Measurements from ENCODE around the gene CDK5.

CDK5 gene

DNA sequence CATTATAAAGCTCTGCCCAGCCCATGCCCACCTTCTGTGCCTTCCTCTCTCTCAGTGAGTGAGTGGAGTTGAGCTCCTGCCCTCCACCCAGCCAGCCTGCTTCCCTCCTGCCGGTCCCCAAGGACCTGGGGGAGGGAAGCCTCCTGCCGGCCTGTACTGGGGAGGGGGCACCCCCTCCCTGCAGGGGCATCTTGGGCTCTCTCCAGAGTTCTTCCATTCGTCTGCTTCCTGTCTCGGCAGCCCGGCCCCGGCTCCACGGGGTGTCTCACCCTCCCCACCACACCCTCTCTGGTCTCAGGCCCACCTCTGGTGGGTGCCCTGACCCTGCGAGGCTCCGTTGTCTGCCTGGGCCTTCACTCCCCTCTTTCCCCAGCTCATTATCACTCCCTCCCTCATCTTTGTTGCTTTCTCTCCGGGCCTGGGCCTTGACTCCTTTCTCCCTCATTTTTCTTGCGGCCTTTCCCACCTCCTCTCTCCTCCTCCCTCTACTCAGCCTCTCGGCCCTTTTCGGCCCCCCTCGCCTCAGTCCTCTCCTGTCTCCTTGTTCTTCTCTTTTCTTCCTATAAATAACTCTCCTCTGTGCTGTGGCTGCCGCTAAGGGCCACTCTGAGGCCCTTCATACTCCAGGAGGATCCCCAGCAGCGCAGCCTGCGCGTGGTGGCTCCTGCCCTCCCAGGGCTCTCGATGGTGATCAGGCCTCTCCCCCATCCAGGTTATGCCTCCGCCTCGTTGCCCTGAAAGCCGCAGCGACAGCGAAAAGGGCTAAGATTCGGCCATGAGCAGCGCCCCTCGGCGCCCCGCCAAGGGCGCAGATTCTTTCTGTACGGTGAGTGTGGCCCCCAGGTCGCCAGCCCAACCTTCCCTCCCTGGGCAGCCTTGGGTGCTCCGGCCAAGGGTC is 3.8 kb upstream of the CDK5 start:
- no peak overlapping the region for H3K4me3 ChIP-seq (ENCODE audit: low read length)
- DNase-seq (ENCODE audit: low read depth, low spot score), result no peak

DNA sequence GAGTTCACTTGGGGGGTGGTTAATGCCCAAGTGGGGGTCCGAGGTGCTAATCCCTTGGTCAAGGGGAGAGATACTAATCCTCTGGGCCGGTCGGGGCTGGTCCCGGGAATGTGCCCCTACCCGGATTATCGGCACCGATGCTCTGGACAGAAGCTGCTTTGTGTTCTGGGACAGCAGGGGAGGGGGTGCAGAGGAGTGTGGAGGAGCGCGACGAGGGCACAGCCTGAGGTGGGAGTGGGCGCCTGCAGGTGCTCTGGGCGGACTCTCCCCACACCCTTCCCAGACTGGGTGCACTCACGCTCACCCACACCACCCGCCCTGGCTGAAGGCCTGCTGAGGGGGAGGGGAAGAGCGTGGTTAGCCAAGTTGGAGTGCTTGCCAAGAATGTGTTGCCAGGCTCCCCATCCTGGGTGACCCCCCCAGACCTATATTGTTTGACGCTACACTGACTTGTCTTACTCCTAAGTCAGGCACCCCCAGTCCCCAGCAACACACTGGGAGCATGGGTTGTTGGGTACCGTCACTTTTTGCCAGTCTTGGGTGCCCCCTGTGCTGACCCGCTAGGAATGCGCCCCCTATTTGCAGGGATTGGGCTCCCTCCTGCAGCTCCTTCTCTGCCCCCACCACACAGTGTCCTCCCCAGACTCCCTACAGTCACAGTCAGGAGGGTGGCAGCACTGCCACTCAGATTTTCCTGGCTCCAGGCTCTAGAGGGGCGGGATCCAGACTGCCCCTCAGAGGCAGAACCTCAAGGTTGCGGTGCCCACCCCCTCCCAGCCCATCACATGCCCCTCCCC is 2.9 kb upstream of the CDK5 start:
- DNase-seq (ENCODE audit: low read depth, low spot score), result no peak
- H3K4me3 ChIP-seq (ENCODE audit: low read length), result peak overlapping the region; percentile 81

DNA sequence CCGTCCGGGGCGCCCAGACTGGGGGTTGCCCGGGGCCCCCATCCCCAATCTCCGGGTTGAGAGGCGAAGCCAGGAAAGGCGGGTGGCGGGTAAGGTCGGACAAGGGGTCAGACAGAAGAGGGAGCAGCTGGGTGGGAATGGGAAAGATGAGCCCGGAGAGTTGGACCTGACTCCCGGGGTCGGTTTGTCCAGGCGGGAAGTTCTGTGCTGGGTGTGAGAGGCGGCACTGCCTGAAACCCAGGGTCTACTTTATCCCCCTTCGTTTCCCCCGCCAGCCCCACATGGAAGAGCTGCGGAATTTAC is 2.4 kb upstream of the CDK5 start:
- peak overlapping the region; percentile 81 for H3K4me3 ChIP-seq (ENCODE audit: low read length)
- DNase-seq (ENCODE audit: low read depth, low spot score), result no peak

DNA sequence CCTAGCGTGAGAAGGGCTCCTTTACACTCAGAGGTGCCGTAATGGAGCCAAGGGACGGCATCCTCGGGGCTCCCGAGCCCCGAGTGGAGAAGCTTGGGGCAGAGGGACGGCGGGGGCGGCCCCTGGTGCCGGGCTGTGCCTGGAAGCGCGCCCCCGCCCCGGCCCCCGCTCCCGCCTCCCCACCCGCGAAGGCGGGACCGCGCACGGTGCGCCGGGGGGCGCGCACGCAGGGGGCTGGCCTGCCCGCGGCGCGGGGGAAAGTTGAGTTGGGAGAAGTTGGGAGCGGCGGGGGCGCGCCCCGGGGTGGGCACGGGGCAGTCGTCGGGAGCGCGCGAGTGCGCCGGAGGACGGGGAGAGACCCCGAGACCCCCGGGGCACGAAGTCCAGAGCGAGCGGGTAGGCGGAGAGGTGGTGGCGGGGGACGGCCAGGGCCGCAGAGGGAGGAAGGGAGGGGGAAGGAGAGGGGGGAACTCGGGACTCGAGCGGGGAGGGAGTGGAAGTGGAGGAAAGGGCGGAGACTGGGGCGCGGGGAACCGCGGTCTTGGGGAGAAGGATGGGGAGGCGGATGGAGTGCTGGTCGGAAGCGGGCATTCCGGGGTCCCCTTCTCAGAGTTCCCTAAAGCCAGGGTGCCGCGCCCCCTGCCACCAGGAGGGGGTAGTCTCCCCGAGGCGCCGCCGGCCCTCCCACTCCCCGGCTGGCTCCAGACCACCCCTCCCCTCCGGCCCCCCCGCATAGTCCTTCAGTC is 1.8 kb upstream of the CDK5 start, which contains the start of gene SLC4A2:
Gene SLC4A2, plus strand, starts transcription at position 223 of the 746 bp plus-strand sequence. CDS start 2,399 bp downstream, outside the sequence.
- peak; percentile 57 for DNase-seq (ENCODE audit: low read depth, low spot score)
- peak within 1 kb of the TSS; percentile 91 for H3K4me3 ChIP-seq (ENCODE audit: low read length)

DNA sequence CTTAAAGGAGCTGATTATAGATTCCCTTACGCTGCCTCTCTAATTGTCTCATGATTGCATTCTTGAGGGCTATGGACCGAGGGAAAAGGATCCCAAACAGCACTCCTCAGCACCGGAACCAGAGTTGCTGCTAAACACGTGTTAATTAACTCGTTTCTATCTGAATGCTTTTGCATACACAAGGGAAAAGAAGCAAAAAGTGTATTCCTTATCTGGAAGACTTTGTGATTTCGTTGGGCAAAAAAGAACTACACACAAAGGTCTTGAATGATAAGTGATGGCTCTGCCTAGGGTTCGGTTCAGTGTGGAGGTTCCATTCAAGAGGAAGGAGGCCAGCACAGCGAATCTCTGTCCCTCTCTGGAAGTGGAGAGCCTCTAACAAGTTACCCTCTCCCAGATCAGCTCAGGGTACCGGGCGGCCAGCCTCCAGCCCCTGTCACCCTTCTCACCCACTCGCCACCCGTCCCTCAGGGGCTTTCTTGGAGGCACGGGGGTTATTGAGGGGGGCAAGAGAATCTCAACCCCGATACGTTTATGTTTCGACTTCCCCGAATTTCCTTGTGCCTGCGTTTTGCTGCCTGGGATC is 1.2 kb upstream of the CDK5 start:
- H3K4me3 ChIP-seq (ENCODE audit: low read length), result peak overlapping the region; percentile 91
- DNase-seq (ENCODE audit: low read depth, low spot score), result no peak

DNA sequence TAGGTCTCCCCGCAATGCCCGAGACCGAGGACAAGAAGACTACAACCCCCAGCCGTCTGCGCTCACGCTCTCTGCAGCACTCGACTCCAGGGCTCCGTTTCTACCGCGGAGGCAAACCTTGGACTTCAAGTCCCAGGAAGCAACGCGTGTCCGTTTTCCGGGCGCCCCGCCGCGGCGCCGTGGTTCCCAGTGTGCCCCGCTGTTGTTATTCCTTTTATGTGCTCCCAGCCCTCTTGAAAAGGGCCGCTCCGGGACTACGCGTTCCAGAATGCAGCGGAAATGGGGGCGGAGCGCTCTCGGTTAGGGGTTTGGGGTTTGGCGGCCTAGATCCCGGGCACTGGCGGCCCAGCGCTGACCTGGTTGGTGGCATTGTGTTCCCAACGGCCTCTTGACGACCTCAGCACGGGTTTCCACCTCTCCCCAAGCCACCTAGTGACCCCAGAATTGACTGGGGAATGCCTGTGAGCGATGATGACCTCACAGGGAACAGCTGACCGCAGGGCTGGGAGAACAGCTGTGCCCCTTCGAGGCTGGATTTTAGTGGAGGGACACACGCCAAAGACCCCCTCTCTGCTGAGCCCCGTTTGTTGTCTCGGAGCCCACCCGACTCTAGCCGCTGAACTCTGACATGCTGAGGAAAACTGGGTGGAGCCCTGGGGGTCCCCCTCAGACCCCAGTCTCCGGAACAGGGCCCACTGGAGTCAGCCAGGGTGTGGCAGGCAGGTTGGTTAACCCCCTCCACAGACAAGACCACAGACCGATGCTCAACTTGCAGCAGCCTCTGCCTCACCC is 488 bp upstream of the CDK5 start:
- H3K4me3 ChIP-seq (ENCODE audit: low read length), result peak overlapping the region; percentile 91

DNA sequence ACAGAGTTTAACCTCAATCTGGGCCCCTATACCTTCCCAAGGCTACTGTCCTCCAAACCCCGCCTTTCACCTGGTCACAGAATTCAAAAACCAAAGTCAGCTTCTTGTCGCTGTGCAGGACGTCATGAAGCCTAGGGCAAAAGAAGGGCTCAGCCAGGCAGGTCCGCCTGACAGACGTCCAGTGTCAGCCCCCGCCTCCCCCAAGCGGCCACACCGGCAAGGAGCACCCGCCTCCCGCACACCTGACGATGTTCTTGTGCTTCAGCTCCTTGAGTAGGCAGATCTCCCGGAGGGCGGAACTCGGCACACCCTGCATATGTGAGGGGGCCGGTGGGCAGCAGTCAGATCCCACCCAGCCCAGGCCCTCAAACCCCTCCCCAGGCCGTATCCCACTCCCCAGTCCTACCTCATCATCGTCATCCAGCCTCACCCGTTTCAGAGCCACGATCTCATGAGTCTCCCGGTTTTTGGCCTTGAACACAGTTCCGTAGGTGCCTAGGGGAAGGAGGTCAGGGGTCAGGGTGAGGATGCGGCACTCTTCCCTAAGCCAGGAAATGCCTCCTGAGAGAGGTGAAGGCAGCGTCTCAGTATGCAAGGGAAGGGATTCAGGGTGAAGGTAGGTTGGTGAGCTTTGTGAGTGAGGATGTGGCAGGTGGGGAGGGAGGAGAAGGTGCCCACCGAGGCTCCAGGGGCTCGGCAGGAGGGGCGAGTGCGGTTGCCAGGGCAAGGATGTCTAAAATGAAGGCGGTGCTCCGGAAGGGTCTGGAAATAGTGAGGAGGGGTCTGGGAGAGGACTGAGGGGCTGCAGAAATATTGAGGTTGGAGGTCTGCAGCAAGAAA is 811 bp downstream of the CDK5 start:
- no peak for DNase-seq (ENCODE audit: low read depth, low spot score)
- peak overlapping the region; percentile 91 for H3K4me3 ChIP-seq (ENCODE audit: low read length)

More for the DNA sequence above, 488 bp upstream of the CDK5 start:
- DNase-seq (ENCODE audit: low read depth, low spot score), result peak; percentile 99

DNA sequence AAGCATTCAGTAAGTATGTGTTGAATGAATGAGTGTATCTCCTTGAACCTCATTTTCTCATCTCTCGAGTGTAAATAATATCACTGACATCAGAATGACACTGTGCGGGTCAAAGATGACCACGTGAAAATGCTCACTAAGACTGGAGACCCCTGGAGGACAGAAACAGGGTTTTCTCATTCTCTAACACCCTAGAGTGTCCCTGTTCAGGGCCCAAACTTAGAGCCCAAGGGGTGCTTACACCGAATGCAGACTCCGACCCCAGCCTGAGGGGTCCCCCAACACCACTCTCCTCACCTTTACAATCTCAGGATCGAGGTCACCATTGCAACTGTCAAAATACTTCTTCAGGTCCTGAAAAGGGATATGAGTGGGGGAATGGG is 1.4 kb downstream of the CDK5 start:
- DNase-seq (ENCODE audit: low read depth, low spot score), result no peak
- H3K4me3 ChIP-seq (ENCODE audit: low read length), result no peak overlapping the region

DNA sequence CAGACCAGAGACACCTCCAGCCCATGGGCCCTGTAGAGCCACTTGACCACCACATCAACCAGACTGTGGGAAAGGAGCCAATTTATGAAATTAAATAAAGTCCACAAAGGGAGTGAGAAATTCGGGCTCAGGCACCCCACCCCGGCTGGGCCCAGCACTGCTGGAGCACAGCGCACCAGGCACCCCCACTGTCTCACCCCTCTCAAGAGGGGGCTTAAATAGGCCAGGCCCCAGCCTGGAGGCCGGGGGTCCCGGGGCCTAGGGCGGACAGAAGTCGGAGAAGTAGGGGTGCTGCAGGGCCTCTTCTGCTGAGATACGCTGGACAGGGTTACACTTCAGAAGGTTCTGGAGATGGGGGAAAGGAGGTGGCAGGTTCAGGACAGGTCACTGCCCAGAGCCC is 3.9 kb downstream of the CDK5 start:
- no peak overlapping the region for H3K4me3 ChIP-seq (ENCODE audit: low read length)

DNA sequence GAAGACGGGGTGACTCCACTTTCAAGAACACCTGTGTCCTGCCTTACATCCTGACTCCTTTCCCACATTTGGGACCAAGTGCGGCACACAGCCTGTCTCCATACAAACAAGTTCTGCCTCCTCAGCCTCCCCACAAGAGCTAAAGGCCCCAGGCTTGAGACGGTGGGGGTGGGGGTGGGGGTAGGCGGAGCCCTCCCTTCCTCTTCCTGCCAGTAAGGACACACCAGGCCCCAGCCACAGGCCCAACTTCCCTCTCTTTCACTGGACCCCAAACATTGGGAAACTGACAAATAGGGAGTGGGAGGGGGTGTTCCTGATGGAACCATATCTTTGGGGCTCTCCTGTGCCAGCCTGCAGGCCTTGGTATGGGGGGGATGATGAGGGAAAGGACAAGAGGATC is 4.6 kb downstream of the CDK5 start:
- H3K4me3 ChIP-seq (ENCODE audit: low read length), result no peak overlapping the region
- DNase-seq (ENCODE audit: low read depth, low spot score), result no peak

More for the DNA sequence above, 3.9 kb downstream of the CDK5 start:
- DNase-seq (ENCODE audit: low read depth, low spot score), result no peak

DNA sequence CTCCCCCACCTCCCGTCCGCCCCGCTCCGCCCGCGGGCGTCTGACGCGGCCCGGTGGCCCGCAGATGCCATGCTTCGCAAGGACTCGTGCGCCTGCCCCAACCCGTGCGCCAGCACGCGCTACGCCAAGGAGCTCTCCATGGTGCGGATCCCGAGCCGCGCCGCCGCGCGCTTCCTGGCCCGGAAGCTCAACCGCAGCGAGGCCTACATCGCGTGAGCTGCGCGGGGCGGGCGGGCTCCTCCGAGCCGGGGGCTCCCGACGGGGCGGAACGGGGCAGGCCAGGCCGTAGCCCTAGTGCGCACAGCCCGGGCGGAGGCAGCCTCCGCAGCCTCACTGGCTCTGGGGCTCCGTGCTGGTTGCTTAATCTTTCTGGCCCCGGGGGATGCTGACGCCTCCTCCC is 6.6 kb downstream of the CDK5 start:
- H3K4me3 ChIP-seq (ENCODE audit: low read length), result no peak overlapping the region; the same call in 1 of the 2 replicates
- DNase-seq (ENCODE audit: low read depth, low spot score), result peak; percentile 75

DNA sequence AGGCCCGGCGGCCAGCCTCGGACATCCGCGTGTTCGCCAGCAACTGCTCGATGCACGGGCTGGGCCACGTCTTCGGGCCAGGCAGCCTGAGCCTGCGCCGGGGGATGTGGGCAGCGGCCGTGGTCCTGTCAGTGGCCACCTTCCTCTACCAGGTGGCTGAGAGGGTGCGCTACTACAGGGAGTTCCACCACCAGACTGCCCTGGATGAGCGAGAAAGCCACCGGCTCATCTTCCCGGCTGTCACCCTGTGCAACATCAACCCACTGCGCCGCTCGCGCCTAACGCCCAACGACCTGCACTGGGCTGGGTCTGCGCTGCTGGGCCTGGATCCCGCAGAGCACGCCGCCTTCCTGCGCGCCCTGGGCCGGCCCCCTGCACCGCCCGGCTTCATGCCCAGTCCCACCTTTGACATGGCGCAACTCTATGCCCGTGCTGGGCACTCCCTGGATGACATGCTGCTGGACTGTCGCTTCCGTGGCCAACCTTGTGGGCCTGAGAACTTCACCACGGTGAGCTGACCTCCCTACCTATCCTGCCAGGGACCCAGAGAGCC is 8.7 kb downstream of the CDK5 start:
- no peak for DNase-seq (ENCODE audit: low read depth, low spot score)
- no peak overlapping the region for H3K4me3 ChIP-seq (ENCODE audit: low read length)

DNA sequence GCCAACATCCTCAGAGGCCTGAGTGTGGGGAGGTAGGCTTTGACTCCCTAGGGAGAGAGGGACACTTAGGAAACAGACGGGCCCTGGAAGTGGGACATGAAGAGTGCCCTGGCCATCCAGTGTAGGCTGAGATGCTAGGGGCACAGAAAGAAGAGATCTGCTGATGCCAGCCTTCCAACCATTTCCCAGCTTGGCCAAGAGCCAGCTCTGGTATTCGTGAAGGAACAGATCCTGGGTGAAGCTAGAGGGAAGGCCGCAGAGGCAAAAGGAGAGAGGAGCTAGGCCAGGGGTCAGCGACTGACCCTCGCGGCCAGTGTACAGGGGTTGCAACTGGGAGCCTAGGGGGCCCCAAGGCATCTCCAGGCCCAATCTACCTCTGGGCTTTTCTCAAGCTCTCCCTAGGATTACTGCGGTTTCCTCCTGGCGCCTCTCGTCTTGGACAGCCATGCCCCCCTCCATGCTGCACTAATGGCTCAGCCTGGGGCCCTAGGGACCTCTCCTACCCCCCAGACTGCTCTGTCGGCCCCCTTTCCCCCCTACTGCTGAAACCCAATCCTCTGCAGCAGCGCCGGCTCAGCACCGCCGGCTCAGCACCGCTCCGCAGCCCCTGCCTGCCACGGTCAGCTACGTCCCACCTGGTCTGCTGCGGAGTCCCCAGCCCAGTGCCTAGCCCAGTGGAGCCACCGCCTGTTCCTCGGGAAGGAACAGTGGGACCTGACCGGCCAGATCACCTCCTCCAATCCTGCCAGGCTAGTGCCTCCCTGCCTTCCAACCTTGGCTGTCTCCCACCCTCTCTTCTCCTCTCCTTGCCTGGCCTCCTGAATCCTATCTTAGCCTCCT is 9.5 kb downstream of the CDK5 start, which contains the start of gene ASIC3:
Gene ASIC3, plus strand, starts transcription at position 556 of the 840 bp plus-strand sequence. CDS start 355 bp downstream, outside the sequence.
- DNase-seq (ENCODE audit: low read depth, low spot score), result no peak
- no peak within 1 kb of the TSS for H3K4me3 ChIP-seq (ENCODE audit: low read length)

DNA sequence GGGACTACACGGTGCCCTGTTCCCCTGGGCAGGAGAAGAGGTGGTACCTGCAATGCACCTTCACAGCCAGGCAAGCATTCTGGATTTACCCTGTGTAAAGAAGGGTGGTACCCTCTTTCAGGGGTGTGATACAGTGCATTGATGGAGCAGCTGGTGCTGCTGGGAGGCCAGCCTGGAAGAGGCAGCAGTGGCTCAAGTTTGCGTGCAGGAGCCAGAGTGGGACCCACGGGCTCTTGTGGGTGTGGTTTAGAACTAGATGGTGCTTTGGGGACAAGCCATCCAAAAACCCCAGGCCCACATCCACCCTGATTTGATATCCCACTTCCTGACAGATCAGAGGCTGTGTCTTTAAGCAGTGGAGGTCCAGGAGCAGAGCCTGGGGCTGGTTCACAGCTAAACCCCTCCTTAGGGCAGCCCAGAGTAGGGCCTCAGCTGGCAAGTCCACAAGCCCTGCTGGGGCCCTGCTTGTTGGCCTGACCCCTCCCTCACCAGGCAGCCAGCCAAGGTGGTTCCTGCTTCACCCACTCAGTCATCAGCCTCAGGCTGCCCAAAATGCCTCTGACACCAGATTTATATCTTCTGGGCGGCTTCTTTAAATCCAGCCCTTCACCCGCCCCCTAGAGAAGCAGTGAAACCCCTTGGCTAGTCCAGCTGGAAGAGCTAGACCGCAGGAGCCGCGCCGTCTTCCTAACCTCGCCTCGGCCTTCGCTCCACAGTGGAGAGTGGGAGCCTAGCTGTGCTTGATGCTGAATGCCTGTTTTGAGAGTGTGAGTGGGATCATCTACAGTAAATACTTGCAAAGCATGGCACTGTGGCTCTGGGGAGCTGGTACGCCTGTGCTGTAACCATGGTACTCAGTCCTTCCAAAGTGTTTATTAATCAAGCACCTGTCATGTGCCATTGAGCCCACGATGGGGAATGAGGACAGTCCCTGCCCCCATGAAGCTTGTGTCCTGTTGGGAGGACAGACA is 10.8 kb downstream of the CDK5 start:
- DNase-seq (ENCODE audit: low read depth, low spot score), result no peak
- no peak overlapping the region for H3K4me3 ChIP-seq (ENCODE audit: low read length)

DNA sequence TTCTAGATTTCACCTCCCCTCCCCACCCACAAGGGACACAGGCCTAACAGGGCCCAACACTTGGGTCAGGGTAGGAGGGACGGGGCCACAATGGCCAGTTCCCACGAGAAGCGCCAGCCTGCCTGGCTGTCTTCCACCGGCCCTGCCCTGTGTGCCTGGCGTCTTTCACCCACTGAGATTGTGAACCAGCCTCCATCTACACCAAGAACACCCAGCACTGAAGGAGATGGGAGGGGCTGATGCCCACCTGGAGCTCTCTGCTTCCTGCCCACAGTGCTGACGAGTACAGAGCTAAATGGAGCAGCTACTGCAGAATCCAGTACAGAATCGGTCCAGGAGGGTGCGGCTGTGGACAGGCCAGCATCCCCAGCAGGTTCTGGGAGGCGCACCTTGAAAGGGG is 11.7 kb downstream of the CDK5 start:
- no peak overlapping the region for H3K4me3 ChIP-seq (ENCODE audit: low read length)
- DNase-seq (ENCODE audit: low read depth, low spot score), result no peak
